Islet precursor cell (in vitro differentiated cells): ENCODE results near the gene OR10C1.

ENCODE experiments used
- DNase-seq: peaks from one replicate; pipeline ENCODE4 v3.0.0-alpha.2; 2018

The OR10C1 gene

DNA sequence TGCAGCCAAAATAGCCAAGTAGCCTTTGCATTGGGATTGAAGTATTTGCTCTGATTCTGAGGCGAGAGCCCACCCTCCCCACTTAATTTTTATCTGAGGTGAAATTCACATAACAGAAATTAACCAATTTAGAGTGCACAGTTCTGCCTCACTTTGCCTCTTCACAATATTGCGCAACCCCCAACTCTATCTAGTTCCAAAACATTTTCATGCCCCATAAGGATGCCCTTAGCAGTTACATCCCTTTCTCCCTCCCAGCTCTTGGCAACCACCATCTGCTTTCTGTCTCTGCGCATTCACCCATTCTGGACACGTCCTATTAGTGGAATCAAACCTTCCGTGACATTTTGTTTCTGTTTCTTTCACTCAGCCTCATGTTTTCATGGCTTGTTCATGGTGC, 39.6 kb downstream of the OR10C1 start:
- peak; percentile 9 for DNase-seq

DNA sequence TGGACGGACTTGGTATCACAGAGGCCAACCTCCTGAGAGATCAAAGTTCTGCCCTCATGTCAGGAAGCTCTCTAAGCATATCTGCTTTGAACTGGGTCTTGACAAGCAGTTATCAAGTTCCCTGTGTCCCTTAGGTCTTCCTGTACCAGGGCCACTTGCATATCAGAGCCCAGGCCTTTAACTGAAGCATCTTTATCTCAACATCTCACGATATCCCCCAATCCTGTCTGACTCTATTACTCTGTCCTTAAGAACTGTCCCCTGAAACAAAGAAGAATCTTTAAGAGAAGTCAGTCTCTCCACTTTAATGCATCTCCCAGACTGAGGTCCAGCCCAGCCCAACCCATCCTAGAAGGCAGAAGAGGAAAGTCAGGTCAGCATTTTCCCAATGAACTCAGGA, 40.5 kb downstream of the OR10C1 start:
- DNase-seq, result peak; percentile 16

GRCh38 chr6:29483186-29483585, 44.1 kb downstream of the OR10C1 start:
- DNase-seq, result no peak

- no peak for DNase-seq
Observed at GRCh38 chr6:29483735-29484134, 44.6 kb downstream of the OR10C1 start.

DNA sequence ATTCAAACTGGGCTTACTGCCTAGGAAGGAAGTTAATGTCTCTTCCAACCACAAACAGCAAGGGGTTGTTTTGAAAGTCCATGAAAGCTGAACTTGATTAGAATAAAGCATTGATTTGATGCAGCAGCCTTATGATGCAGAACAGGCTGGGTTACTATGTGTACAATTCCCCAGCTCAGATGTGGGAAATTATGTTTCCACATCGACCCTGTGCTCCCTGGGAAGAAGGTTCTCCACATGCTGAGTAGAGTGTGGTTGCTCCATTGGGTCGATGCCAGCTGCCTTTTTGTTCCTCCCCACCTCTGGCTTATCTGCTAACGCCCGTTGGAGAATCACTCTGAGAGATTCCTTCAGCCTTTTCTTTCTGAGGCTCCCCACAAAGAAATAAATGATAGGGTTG, 47.5 kb downstream of the OR10C1 start:
- DNase-seq, result no peak

- DNase-seq, result no peak
Observed at GRCh38 chr6:29487131-29487530, 48.0 kb downstream of the OR10C1 start.

DNA sequence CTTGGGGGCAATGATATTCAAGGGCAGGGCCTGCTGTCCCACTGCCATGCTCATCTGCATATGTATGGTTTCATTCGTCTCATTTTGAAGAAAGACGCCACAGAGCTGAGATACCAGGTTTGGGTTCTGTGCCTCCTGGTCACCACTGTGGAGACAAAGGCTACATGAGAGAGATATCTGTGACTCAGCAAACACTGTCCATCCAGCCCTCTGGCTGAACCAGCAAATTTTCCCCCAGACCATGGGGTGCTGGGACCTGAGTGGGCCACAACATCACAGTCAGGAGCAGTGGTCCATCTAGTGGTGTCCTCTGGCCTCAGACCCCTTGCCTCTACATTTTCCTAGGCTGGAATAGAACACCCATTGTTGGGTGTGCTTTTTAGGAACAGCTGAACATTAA, 48.6 kb downstream of the OR10C1 start, which contains the start of gene MAS1L:
Gene MAS1L, minus strand, starts transcription at position 297 of the 400 bp plus-strand sequence. Its CDS starts 54 bp downstream, at position 243.
- peak; percentile 36 for DNase-seq

DNA sequence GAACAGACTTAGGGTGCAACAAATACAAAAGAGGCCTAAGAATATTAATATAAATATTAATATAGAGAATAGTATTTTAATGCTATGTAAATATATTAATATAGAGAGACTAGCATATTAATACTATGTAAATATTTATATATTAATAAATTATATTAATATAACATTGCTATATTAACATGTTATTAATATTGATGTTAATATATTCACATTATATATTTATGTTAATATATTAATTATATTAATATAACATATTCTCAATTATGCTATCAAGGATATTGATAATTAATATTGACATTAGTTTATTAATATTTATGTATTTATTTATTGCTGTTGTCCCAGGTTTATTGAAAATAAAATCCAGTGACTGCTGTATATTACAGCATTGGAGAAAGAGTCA, 49.8 kb downstream of the OR10C1 start:
- no peak for DNase-seq

GRCh38 chr6:29489286-29489685, 50.2 kb downstream of the OR10C1 start:
- DNase-seq, result no peak

GRCh38 chr6:29490055-29490454, 50.9 kb downstream of the OR10C1 start:
- no peak for DNase-seq

- no peak for DNase-seq
Observed at GRCh38 chr6:29490552-29490951, 51.4 kb downstream of the OR10C1 start.
